ENCODE results near the gene LIN37.

- TF ChIP-seq CTCF (IDR thresholded peaks at IDR 0.05): no peak
- TF ChIP-seq POLR2A (IDR thresholded peaks at IDR 0.05): no peak
These were observed 32.2 kb upstream of the LIN37 start for GRCh38 chr19:35715981-35716800.
